T-helper 1 cell treated with Interleukin-12 subunit alpha and Interleukin-12 subunit beta and Interleukin-4 antibody, amounts not matched to agents 30 ng/mL and 1 ng/mL, for 36 hours (primary cell): ENCODE results near the gene RGSL1. TPM values are rescaled to one million over a fixed set of nuclear protein-coding genes. Genes with fewer than 3 reads are reported as not detected.

ENCODE experiments used
- intact Hi-C: fragments of 100-400 bp; cut with micrococcal nuclease; formaldehyde crosslinking; loops from one replicate; pipeline ENCODE4 v1.15.1; 2024
- total RNA-seq: library from RNA; stranded (reverse); gene quantifications from 2 replicates; pipeline ENCODE4 v1.2.3, GENCODE V29; 2022

Gene RGSL1
- total RNA-seq, 1 donor from 2014 or later = not detected

DNA sequence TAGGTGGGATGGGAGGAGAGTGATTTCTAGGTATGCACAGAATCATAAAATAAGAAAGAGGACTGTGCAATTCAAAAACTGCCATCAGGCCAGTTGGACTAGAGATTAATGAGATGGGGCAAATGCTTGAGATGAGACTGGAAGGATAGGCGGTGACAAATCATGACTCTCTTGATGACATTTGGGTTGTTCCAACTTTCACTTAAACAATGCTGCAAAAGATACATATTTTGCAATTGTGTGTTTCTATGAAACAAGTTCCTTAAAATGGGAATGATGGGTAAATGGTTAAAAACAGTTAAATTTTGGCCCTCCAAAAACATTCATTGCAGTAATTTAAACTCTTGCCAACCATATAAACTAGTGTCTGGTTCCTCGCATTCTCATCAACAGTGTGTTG is 84.0 kb downstream of the RGSL1 start:
- intact Hi-C loops = no loop called here

DNA sequence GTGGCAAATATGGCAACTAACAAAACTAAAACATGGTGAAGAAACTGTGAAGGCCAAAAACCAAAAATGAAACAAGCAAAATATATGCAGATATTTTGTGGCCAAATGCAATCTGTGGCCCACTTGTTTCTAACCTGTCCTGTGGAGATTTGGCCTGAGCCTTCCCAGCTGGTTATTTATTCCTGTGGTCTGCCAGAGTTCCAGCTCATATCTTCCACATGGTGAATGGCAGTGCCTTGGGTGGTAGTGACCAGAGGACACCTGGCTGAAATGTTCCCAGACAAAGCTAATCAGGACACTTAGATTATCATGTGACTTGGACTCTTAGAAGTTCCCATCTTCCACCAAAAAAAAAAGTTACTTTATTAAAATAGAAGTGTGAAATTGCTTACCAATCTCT is 99.4 kb downstream of the RGSL1 start:
- intact Hi-C loops = no loop called here

- intact Hi-C loops = no loop called here
Measured at GRCh38 chr1:182549811-182550210, 99.9 kb downstream of the RGSL1 start.

- intact Hi-C loops = no loop called here
Measured at GRCh38 chr1:182552527-182552926, 102.6 kb downstream of the RGSL1 start.

DNA sequence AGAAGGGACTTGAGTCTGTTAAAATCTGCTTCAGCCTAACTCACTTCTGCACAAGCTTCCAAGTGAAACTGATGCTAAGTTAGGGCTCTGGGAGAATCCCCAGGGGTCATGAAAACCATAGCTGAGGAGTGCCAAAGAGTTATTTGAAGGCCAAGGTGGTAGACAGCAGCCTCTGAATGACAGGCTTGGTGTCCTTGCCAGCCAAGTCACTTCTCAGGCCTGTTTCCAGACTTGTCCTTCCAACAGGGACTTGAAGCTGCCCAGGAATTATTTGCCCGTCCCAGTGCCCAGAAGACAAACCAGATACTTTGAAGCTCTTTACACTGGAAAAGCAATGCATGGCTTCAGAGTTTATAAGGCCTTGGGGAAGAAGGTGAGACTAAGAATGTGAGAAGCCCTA is 105.5 kb downstream of the RGSL1 start:
- intact Hi-C loops = no loop called here

DNA sequence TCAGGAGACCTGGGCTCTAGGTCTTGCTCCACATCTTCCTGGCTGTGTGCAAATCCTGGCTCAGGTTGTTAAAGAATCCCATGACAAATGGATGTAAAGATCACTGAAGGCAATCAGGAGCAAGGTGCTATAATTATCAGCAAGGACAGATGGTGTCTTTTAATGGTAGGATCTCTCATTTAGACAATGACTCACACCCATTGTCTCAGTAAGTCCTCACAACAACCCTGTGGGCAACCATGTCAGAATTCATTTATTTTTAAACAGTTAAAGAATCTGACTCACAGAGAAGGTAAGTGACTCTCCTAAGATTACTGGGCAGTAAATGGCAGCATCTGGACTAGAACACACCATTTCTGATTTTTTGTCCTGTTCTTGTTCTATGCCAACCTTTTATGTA is 106.3 kb downstream of the RGSL1 start:
- intact Hi-C loops = no loop called here

DNA sequence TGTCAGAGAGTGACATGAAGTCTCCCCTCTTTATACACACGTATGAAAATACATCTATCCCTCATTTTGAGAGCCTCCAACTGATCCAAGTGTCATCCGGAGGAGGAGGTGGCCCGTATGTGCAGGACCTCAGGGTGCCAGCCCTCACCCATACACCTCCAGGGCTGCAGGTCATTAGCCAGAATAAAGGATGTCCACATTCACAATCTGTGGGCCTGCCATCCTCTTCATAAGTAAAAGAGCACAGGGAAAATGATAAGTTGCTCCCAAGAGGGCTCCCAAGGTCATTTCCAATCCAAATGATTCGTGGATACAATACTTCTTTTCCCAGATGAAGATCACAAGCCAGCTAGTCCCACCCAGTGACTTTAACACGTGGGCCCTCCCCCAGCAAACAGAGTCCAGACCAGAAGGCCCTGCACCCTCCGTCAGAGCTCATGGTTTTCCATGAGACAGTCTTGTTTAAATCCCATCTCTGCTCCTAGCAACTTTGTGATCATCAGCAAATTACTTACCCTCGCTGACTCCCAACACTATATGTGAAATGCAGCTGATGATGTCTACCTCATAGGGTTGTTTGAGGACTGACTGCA is 110.5 kb downstream of the RGSL1 start:
- intact Hi-C loops = no loop called here

DNA sequence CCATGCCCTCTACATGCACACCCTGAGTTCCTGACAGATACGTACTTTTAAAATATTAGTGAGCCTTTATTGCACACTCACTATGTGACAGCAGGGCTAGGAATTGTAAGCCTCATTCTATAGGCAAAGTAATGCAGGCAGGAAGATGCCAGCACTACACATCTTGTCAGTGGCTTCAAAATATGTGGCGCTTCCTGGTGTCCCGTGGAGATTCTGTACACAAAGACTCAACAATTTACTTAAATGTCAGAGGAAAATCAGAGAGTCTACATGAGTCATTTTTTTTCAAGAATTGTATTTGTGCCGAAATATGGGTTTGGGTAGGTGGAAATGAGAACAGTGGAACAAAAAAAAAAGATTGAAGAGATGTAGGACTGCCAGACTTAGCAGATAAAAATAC is 111.5 kb downstream of the RGSL1 start:
- intact Hi-C loops = no loop called here

DNA sequence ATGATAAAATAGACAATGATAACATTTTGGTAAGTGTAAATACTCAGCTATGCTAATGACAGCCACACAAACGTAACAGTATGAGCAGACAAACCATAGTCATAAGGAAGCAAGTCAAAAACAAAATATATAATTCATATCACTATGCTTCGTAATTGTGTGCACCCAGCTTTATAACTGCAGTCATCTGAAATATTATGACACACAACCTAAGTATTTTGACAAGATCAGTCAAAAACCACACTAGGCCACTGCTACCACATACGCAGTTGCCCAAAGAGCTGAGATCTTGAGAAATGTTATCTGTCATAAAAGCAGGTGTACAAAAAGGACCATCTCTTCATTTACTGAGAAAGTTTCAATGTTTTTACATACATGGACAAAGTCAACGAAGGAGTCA is 113.1 kb downstream of the RGSL1 start:
- intact Hi-C loops = no loop called here

DNA sequence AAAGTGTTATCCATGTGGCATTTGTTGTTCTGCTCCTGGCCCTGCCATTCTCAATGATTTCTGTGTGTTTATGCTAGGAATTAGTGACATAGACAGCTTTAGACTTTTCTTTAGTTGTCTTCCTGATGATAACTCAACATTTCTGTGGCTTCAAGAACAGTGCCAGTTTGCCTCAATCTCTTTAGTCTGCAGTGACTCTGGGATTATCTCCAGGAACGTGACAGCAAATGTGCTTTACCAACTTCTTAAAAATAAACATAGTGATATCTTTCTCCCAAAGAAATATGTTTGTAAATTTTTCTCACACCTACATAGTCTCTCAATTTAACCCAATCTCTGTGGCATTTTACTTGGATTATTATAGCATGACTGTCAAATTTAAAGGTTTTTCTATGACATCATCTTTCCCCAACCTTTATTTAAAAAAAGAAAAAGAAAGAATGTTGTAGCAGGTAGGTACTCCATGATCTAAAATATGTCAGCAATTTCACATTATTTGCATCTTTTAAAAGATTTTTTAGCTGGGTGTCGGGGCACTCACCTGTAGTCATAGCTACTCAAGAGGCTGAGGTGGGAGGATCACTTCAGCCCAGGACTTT is 114.6 kb downstream of the RGSL1 start:
- intact Hi-C loops = no loop called here

DNA sequence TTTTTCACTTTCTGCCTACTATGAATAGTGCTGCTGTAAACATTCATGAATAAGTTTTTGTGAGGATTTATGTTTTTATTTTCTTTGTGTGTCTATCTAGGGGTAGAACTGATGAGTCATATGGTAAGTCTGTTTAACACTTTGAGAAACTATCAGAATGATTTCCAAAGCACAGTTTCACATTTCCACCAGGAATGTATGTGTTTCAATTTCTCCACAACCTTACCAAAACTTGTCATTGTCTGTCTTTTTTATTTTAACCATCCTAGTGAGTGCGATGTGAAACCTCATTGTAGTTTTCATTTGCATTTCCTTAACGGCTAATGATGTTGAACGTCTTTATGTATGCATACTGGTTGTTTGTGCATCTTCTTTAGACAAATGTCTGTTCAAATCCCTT is 115.6 kb downstream of the RGSL1 start:
- intact Hi-C loops = no loop called here

- intact Hi-C loops = no loop called here
Measured at GRCh38 chr1:182567629-182568028, 117.7 kb downstream of the RGSL1 start.

GRCh38 chr1:182568647-182569284 is 118.8 kb downstream of the RGSL1 start:
- intact Hi-C loops = no loop called here

DNA sequence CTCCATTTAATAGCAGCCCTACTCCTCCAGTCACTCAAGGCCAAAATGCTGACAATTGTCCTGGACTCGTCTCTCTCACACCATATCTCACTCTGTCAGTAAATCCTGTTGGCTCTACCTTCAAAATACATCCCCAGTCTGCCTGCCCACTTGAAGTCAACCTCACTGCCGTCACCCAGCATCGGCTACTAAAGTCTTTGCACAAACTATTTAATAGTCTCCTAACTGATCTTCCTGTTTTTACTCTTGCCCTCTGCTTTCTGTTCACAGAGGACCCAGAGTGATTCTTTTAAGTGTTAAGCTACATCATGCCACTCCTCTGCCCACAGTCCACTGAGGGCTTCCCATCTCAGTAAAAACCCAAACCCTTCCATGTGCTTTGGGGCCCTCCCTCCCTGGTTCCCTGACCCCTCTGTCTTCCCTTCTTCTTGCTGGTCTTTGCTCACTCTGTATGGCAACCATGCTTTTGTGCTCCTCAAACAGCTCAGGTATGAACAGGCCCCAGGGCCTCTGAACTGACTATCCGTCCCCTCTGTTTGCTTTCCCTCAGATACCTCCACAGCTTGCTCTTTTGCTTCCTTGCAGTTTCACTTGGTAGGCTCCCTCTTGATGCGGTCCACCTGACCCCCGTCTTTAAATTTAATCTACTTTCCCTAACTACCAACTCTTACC is 120.1 kb downstream of the RGSL1 start:
- intact Hi-C loops = no loop called here

GRCh38 chr1:182570611-182570970 is 120.6 kb downstream of the RGSL1 start:
- intact Hi-C loops = no loop called here

DNA sequence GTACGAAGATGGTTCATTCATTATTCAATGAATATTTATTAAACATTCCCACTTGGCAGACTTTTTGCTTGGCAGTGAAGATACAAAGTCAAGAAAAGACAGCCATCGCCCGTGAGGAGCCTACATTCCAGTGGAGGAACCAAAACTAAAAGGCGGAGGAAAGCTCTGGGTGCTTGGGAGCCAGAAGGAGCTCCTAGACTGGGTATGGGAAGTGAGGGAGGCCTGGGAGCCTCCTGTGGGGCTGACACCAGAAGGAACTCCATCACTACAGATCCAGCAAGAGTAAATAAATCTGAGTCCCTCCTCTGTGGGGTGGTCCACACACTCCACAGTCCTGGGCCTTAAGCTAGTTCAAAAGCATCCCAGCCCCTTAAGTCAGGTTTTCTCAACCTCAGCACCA is 124.2 kb downstream of the RGSL1 start:
- intact Hi-C loops = no loop called here

DNA sequence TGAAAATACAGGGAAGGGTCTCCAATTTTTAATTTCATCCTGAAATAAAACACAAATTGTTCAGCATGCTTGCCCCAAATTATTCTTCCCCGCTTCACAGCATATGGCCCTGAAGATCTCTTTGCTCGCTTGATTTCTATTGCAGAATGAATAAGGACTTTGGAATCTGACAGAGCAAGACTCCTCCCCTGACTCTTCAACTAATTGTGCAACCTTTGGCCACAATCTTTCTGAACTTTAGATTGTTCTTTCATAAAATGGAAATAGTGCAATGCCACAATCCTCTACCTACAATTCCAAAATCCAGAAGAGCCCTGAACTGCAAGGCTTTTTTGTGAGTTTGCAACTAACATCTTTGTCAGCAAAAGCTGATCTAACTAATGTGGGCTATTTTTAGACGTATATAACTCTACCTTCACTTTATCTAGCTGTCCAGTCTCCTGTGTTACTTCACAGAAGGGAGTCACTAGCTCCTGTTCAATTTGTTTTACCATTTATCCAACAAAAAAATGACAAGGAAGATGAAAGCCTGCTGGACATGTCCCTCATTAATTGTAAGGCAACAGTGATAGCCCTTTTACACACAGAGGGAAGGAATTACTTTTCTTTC is 125.7 kb downstream of the RGSL1 start:
- intact Hi-C loops = no loop called here

DNA sequence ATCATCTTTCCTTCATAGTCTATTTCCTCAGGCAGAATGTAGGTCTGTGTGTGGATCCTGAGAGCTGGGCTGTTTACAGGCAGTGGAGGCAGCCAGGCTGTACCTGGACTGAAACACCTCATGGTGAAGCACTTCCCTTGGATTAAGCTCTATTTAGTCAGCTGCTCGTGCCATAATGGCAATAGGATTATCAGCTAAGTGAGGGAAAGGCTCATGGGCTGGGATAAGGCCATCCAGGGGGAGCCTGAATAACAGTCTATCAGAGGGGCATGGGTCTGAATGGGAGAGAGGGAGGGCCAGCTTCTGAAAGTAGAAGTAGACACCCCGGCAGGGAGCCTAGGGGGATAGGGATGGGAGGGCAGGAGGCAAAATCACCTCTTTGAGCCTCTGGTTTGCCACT is 130.8 kb downstream of the RGSL1 start:
- intact Hi-C loops = no loop called here

DNA sequence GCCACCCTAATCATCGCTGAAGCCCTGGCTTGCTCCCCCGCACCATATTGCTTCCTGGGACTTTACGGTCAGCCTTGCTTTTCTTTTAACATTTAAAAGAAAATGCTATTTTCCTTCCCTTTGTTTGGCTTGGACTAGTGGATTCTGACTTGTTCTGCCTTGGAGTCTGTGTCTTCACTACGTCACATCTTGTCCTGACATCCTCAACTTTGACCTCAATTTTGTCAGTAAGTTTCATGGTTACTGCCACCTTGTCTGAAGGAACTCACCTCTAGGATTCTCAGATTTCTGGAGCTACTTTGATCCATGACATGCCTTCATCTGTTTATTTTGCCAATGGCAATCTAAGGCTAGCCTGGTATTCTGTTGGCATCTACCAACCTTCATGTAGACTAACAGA is 134.8 kb downstream of the RGSL1 start:
- intact Hi-C loops = loop anchor here (5.0 kb wide), 1 partner anchor 888 kb away; the partner anchor contains the start of gene SMG7

DNA sequence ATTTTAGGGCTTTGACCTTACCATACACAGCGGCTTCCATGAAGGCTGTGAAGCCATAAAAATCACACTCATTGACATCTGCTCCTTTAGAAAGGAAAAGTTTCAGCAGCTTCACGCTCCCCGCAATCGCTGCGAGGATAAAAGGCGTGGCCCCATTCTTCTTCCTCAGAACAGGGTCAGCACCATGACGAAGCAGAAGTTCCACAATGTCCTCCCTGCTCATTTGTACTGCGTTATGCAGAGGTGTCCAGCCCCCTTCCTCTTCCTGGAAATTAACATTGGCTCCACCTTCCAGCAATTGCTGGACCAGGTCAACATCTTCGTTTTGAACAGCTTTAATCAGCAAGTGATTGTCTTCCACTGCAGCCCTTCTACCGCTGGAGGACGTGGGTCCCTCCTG is 136.4 kb downstream of the RGSL1 start:
- intact Hi-C loops = loop anchor here (5.0 kb wide), 1 partner anchor 886 kb away; the partner anchor contains the start of gene SMG7

DNA sequence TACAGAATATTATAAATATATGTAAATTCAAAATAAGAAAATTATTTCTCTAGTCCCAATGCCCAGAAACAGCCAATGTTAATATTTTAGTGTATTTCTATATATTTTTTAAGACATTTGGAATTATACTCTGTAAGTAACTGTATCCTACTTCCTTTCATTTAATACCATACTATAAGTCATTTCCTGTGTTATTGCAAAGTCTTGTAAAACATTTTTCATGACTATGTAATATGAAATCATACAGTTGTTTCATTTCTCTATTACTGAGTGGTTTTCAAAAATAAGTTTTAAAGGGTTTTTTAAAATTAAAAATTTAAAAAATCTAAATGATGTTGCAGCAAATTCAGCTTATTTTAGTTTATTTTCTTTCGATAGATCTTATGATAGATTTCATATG is 137.1 kb downstream of the RGSL1 start:
- intact Hi-C loops = loop anchor here (5.0 kb wide), 1 partner anchor 885 kb away; the partner anchor contains the start of gene SMG7
